OCI-LY7 (cell line): ENCODE results near the gene KAZN. TPM values are rescaled to one million over a fixed set of nuclear protein-coding genes. Genes with fewer than 3 reads are reported as not detected.

ENCODE experiments used
- BruUV-seq: library from RNA; stranded (reverse); fragments of 400-500 nt; replicated peaks from 2 replicates; lab custom pipeline; 2021; lab: Mats Ljungman, UMichigan
- CTCF ChIA-PET: fragments of 300-600 bp; sonication (Branson Sonifier 250); formaldehyde crosslinking; loops from one replicate; lab custom pipeline; 2022; ENCODE audit warnings: antibody characterized with exemption; ENCODE audit not compliant: unreplicated experiment; lab: Charles Lee
- POLR2A ChIA-PET: fragments of 300-600 bp; sonication (Branson Sonifier 250); formaldehyde crosslinking; loops from one replicate; lab custom pipeline; 2022; ENCODE audit warnings: antibody characterized with exemption; lab: Charles Lee
- DNase-seq: peaks from one replicate; pipeline ENCODE4 v3.0.0-alpha.2; 2015; ENCODE audit warnings: low spot score
- H2AFZ ChIP-seq: fragments of 200-600 bp; sonication (generic), shearing (Covaris generic); 2 replicates; pipeline ENCODE4 v1.6.1; 2014; ENCODE audit warnings: mild to moderate bottlenecking, antibody characterized with exemption, low read length, moderate library complexity
- H3K27ac ChIP-seq: fragments of 200-600 bp; sonication (generic); 2 replicates; pipeline ENCODE4 v1.5.1; 2014; ENCODE audit warnings: mixed run types, low read depth, mild to moderate bottlenecking, moderate library complexity, low read length, inconsistent platforms; ENCODE audit not compliant: poor library complexity, severe bottlenecking
- H3K36me3 ChIP-seq: fragments of 200-600 bp; sonication (generic); 2 replicates; pipeline ENCODE4 v1.6.1; 2014; ENCODE audit warnings: mild to moderate bottlenecking, antibody characterized with exemption, low read length, moderate library complexity, mixed read lengths; ENCODE audit not compliant: insufficient read depth
- H3K4me1 ChIP-seq: fragments of 200-600 bp; sonication (generic); 2 replicates; pipeline ENCODE4 v1.5.1; 2014; ENCODE audit warnings: mild to moderate bottlenecking, low read length; ENCODE audit not compliant: insufficient read depth, poor library complexity, severe bottlenecking
- H3K4me2 ChIP-seq: fragments of 200-600 bp; sonication (generic); 2 replicates; pipeline ENCODE4 v1.6.1; 2014; ENCODE audit warnings: mild to moderate bottlenecking, low read length
- H3K4me3 ChIP-seq: fragments of 200-600 bp; sonication (generic); 2 replicates; pipeline ENCODE4 v1.5.1; 2014; ENCODE audit warnings: mild to moderate bottlenecking, low read depth, low read length; ENCODE audit not compliant: poor library complexity, severe bottlenecking
- H3K79me2 ChIP-seq: fragments of 200-600 bp; sonication (generic); 2 replicates; pipeline ENCODE4 v1.6.1; 2016; ENCODE audit warnings: low read depth, mild to moderate bottlenecking, low read length, moderate library complexity, mixed read lengths; ENCODE audit not compliant: insufficient read depth
- H3K9me2 ChIP-seq: fragments of 200-600 bp; sonication (generic); 2 replicates; pipeline ENCODE4 v1.6.1; 2016; ENCODE audit warnings: mild to moderate bottlenecking, low read length, mixed read lengths; ENCODE audit not compliant: insufficient read depth
- H3K9me3 ChIP-seq: fragments of 200-600 bp; sonication (generic); 2 replicates; pipeline ENCODE4 v1.6.1; 2014; ENCODE audit warnings: mild to moderate bottlenecking, mixed run types, low read length, mixed read lengths
- H4K20me1 ChIP-seq: fragments of 200-600 bp; sonication (generic); 2 replicates; pipeline ENCODE4 v1.6.1; 2014; ENCODE audit warnings: mild to moderate bottlenecking, antibody characterized with exemption, low read length, moderate library complexity, mixed read lengths; ENCODE audit not compliant: insufficient read depth
- EZH2phosphoT487 ChIP-seq: fragments of 200-600 bp; sonication (generic); IDR thresholded peaks from 2 replicates; pipeline ENCODE4 v1.6.1; 2018; ENCODE audit warnings: low read depth, borderline replicate concordance, mild to moderate bottlenecking, mixed run types, antibody characterized with exemption, low read length, moderate library complexity, mixed read lengths
- intact Hi-C: fragments of 100-400 bp; cut with micrococcal nuclease; formaldehyde crosslinking; loops from one replicate; pipeline ENCODE4 v1.10.0; 2022; ENCODE audit not compliant: unreplicated experiment
- total RNA-seq, 2 experiments: library from RNA; depleted of rRNA in 1 of 2; stranded (reverse); fragments of >200 nt in 1 of 2; shearing (Covaris generic) in 1 of 2; gene quantifications; 2 replicates each; pipeline ENCODE4 v1.2.3, GENCODE V29; 2014 to 2022
- TF ChIP-seq, protein P1 (sequence below): fragments of 200-600 bp; sonication (generic); conservative IDR thresholded peaks from 2 replicates; pipeline ENCODE4 v1.5.1; 2014; ENCODE audit warnings: mild to moderate bottlenecking, antibody characterized with exemption, low read length, moderate library complexity, mixed read lengths

The KAZN gene
- total RNA-seq, 2 experiments from 2014 or later, result 0.40 to 2.4 TPM

GRCh38 chr1:15117671-15118325, 519.3 kb downstream of the KAZN start:
- Histone ChIP-seq H4K20me1 (no peaks in the 10 kb centered on the region), H3K4me3 (no peak overlapping the region), H3K27ac (no peak overlapping the region), H3K4me2 (no peak overlapping the region), H3K9me3 (no peaks in the 10 kb centered on the region), H3K79me2 (no peaks in the 10 kb centered on the region), H2AFZ (no peak overlapping the region), H3K36me3 (no peaks in the 10 kb centered on the region), H3K4me1 (no peaks in the 10 kb centered on the region), H3K9me2 (no peaks in the 10 kb centered on the region)
- no peak for DNase-seq
- no peak for TF ChIP-seq EZH2phosphoT487
- TF ChIP-seq, protein P1, sequence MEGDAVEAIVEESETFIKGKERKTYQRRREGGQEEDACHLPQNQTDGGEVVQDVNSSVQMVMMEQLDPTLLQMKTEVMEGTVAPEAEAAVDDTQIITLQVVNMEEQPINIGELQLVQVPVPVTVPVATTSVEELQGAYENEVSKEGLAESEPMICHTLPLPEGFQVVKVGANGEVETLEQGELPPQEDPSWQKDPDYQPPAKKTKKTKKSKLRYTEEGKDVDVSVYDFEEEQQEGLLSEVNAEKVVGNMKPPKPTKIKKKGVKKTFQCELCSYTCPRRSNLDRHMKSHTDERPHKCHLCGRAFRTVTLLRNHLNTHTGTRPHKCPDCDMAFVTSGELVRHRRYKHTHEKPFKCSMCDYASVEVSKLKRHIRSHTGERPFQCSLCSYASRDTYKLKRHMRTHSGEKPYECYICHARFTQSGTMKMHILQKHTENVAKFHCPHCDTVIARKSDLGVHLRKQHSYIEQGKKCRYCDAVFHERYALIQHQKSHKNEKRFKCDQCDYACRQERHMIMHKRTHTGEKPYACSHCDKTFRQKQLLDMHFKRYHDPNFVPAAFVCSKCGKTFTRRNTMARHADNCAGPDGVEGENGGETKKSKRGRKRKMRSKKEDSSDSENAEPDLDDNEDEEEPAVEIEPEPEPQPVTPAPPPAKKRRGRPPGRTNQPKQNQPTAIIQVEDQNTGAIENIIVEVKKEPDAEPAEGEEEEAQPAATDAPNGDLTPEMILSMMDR, result no peak
- intact Hi-C loops, result no loop called here
- BruUV-seq, result no TSS peak
- CTCF ChIA-PET, result no interaction called here
- POLR2A ChIA-PET, result no interaction called here

- Histone ChIP-seq H3K4me3 (no peak overlapping the region), H2AFZ (no peak overlapping the region), H3K4me1 (no peaks in the 10 kb centered on the region), H3K79me2 (no peaks in the 10 kb centered on the region), H4K20me1 (no peaks in the 10 kb centered on the region), H3K4me2 (no peak overlapping the region), H3K9me3 (no peaks in the 10 kb centered on the region), H3K27ac (no peak overlapping the region), H3K36me3 (no peaks in the 10 kb centered on the region), H3K9me2 (no peaks in the 10 kb centered on the region)
- ChIA-PET CTCF (no interaction called here), POLR2A (interaction anchor here (0.6 kb wide), 1 partner anchor 1538 kb away, joined by 3 read pairs; no protein-coding TSS in a partner anchor)
- no peak for DNase-seq
- intact Hi-C loops, result no loop called here
- BruUV-seq, result no TSS peak
- TF ChIP-seq, protein P1, result no peak
- TF ChIP-seq EZH2phosphoT487, result no peak
Measured at GRCh38 chr1:15118579-15118978, 520.1 kb downstream of the KAZN start.

DNA sequence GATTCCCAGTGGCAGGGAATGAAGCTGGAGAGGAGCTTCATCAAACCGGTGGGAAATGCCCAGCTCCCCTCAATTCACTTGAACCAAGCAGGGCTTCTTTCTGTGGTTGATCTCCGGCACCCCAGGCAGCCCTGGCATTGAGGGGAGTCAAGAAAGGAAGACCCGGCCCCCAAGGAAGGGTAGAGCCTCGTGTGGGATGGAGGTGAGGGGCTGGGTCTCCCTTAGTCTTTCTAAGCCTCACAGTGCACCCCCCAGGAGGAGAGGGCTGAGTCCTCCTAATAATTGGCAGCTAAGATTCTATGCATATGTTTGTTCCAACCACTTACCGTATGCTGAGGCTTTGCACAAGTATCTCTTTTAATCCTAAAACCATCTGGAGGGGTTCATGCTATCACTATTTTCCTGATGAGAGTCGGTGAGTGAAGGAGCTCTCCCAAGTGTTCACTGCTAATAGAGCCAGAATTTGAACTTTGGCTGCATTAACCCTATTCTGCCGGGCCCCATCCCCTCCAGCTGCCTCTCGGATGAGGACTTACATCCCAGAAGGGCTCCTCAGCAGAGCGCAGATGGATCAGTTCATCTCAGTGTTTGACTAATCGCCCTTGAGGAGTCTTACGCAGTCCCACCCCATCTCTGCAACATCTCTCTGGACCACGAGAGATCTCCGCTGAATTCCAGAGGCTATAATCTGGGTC, 521.9 kb downstream of the KAZN start:
- H2AFZ ChIP-seq, result no peak overlapping the region
- no peak for DNase-seq
- ChIA-PET POLR2A (no interaction called here), CTCF (no interaction called here)
- no peaks in the 10 kb centered on the region for H3K4me1 ChIP-seq
- no peak overlapping the region for H3K4me2 ChIP-seq
- H3K79me2 ChIP-seq, result no peaks in the 10 kb centered on the region
- H3K9me3 ChIP-seq, result no peaks in the 10 kb centered on the region
- TF ChIP-seq EZH2phosphoT487, result no peak
- TF ChIP-seq, protein P1, result no peak
- BruUV-seq, result no TSS peak
- intact Hi-C loops, result no loop called here
- H3K9me2 ChIP-seq, result no peaks in the 10 kb centered on the region
- no peaks in the 10 kb centered on the region for H4K20me1 ChIP-seq
- H3K27ac ChIP-seq, result no peak overlapping the region
- H3K36me3 ChIP-seq, result no peaks in the 10 kb centered on the region
- H3K4me3 ChIP-seq, result no peak overlapping the region
